HG02938 (cell line): ENCODE results near the gene NDUFS7.

Experiments used
- ATAC-seq: cut with Tn5 transposase; IDR thresholded peaks from one replicate; pipeline ENCODE4 v1.9.1; 2021; ENCODE audit warnings: mild to moderate bottlenecking, moderate library complexity; ENCODE audit not compliant: unreplicated experiment

NDUFS7 gene

GRCh38 chr19:1399745-1400144 lies 16.0 kb downstream of the NDUFS7 start:
- ATAC-seq: no peak

DNA sequence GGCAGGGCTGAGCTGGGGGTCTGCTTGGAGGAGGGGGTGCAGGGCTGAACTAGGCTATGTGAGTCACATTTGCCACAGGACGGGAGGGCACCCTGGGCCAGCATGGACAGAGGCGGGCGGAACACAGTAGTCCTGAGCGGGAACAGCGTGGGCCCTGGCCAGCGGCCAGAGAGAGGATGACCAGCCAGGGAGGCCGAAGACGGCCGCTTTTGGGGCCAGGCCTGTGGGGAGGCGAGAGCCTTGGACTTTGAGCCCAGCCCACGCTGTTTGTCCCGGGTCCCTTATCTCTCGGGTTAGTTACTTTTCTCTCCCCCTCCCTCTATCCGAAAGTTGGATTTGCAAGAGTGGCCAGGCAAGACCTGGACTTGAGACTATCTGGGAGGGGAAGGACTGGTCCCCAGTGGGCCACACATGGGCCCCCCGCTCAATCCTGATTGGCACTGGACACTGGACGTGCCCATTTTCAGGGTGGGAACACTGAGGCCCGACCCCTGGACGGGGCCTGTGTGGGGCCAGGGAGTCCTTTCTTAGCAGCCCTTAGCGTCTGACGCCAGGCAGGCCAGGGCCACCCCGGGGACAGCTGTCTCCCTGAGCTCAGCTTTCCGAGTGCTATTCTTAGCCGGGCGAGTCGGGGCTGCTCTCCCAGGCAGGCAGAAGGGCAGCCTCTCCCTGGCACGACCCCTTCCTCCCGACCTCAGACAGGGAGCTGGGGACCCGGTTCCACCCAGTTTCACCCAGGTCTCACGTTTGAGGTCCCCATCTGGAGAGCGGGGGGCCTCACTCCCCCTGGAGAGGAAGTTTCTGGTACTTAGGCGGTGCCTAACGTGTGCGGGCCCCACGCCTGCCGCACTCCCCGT lies 16.8 kb downstream of the NDUFS7 start:
- no peak for ATAC-seq

DNA sequence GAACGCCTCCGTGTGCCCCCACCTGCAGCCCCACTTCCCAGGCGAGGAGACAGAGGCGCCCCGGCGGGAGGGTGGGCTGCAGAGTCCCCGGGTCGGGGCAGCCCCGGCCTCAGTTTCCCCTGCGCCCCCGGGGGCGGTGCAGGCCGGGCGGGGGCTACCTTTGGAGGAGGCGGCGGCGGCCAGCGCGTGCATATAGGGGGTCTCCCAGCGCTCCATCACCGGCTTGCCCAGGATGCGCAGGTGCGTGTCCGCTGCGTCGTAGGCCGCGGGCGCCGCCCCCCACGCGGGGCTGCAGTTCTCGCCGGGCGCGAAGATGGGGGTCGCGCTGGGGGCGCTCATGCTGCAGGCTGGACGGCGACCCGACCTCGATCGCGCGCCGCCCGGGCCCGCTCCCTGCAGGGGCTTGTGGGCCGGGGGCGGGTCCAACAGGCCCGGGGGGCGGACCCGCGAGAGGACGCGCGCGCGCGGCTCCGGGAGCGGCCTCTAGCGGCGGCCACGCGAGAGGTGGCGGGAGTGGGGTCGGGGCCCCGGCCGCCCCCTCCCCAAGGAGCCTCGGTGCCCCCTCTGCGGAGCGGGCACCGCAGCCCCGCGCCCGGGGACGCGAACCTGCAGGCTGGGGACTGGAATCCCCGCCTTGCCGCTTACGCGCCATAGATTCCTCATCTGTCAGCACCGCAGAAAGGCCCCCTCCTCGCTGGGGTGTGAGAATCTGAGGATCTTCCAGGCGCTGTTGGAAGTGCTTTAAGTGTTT lies 17.6 kb downstream of the NDUFS7 start, which contains the start of gene GAMT:
Gene GAMT (minus strand): TSS at position 405 of the 751 bp plus-strand sequence. CDS start 66 bp downstream, at position 339.
- ATAC-seq: no peak

GRCh38 chr19:1401889-1402217 lies 18.1 kb downstream of the NDUFS7 start:
- ATAC-seq: no peak

GRCh38 chr19:1402411-1403070 lies 18.8 kb downstream of the NDUFS7 start:
- ATAC-seq: no peak

DNA sequence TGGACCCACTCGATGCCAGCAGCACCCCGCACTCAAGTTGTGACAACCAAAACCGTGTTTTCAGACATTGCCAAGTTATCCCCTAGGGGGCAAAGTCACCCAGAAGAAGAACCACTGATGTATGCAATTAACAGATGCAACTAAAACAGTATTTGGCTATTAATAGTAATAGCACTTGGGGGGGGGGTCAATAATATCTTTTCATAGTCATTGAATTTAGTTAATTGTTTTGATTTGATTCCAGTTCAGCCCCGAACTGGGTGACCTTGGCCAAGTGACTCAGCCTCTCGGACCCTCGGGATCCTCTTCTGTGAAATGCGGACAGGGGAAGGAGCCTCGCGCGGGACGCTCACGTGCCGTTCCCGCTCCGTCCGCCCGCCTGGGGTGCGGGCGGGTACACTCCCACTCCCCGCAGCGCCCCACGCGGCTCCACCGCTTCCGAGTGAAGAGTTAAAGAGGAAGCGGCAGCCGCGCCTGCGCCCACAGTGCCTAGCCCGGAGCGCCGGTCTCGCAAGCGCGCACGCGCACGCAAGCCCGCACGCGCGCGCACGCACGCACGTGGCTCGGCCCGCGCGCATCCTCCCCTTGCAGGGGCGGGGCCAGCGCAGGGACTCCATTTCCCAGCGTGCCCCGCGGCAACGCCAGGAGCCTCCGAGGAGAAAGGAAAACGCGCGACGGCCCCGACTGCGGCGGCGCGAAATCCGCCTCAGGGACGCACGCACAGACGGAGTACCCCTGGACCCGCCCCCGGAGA lies 23.2 kb downstream of the NDUFS7 start:
- ATAC-seq: peak; percentile 74

- ATAC-seq: peak; percentile 24
Measured at GRCh38 chr19:1407528-1408299, 24.0 kb downstream of the NDUFS7 start, which contains the start of gene DAZAP1. TSS of gene DAZAP1 (plus strand) at chr19:1407586. CDS start at chr19:1407774, 188 bp downstream.

- no peak for ATAC-seq
Measured at GRCh38 chr19:1408300-1409203, 24.8 kb downstream of the NDUFS7 start.

DNA sequence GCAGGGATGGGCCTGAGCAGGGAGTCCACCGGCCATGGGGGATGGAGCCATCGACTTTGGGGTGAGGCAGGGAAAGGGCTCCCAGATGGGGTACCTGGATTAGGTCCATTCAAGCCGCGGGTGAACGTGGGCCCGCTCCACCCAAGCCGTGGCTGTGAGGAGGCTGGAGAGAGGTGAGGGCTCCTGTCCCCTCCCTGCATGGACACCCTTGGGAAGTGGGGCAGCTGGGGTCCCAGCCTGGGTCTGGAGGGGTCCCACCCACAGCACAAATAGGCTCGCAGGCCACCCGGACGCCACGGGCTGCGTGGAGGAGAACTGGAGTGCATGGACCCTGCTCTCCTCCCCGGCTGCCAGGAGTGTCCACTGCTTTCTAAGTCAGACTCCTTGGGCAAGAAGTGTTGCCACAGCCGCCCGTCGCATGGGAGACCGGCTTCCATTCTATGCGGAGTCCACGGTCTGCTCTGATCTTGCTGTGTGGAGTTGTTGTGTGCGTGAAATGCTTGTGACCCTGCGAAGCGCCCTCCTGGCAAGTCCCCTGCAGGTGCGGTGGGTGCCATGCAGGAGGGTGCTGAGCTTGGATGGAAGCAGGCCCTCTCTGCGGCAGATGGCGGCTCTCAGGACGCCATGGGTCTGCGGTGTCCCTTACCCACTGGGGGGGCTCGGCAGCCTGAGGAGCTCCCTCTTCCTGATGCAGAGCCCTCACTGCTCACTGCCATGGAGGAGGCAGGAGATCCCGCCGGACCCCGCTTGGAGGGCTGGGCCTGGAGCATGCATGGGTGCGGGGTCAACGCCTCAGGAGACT lies 25.7 kb downstream of the NDUFS7 start:
- no peak for ATAC-seq

DNA sequence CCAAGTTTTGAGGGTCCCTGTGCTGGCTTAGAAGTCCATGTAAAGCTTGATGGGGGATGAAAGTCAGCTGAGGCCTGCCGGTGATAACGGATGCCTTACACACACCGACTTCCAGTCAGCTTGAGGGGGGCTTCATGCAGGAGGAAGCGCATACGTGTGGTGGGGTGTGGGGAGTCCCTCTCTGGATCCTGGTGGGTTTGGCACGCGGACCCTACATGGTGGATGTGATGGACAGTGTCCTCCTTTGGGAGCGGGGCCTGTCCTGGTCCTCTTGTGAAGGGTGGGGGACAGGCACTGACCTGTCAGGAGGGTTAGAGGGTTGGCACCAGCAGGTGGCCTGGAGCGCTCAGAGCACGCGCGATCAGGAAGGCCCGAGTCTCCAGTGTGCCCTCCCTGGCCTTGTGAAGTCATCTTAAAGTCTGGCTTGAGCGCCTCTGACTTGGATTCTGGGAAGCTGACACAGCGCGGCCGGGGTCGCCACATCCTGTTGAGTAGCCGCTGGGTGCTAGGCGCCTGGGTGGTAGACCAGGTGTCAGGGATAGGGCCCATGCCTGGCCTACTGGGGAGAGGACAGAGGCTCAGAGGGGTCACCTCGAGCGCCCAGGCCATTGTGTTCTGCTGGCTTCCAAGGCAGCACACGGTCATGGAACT lies 26.6 kb downstream of the NDUFS7 start:
- no peak for ATAC-seq

- ATAC-seq: no peak
Measured at GRCh38 chr19:1410789-1411188, 27.1 kb downstream of the NDUFS7 start.

GRCh38 chr19:1411255-1412191 lies 27.8 kb downstream of the NDUFS7 start:
- no peak for ATAC-seq

- ATAC-seq: no peak
Measured at GRCh38 chr19:1412323-1412923, 28.7 kb downstream of the NDUFS7 start.

- no peak for ATAC-seq
Measured at GRCh38 chr19:1412995-1413800, 29.5 kb downstream of the NDUFS7 start.
